Measurements from ENCODE around the gene SMIM21. TPM values are rescaled to one million over a fixed set of nuclear protein-coding genes. Genes with fewer than 3 reads are reported as not detected.

Gene SMIM21
- total RNA-seq, 1 donor from 2014 or later, result not detected

- Mint-ChIP-seq H3K4me1 (peaks cover 7% of the 10 kb centered on the region), H3K4me3 (no peak overlapping the region), H3K36me3 (no peaks in the 10 kb centered on the region), H3K27ac (no peak overlapping the region), H3K27me3 (ENCODE audit: low read depth) (peaks cover 9% of the 10 kb centered on the region), H3K9me3 (peaks cover 13% of the 10 kb centered on the region)
- TF ChIP-seq CTCF (IDR thresholded peaks at IDR 0.05; ENCODE audit: unreplicated experiment), result no peak
- no peak for DNase-seq (ENCODE audit: low spot score in 2 of 2, unreplicated experiment in 2 of 2)
Measured at GRCh38 chr18:75422341-75422910, 5.1 kb downstream of the SMIM21 start.

GRCh38 chr18:75421656-75422055 lies 5.8 kb downstream of the SMIM21 start:
- no peak for TF ChIP-seq CTCF (IDR thresholded peaks at IDR 0.05; ENCODE audit: unreplicated experiment)
- peaks cover 7% of the 10 kb centered on the region for H3K4me1 Mint-ChIP-seq
- no peak overlapping the region for H3K27ac Mint-ChIP-seq
- no peaks in the 10 kb centered on the region for H3K36me3 Mint-ChIP-seq
- DNase-seq (ENCODE audit: low spot score in 2 of 2, unreplicated experiment in 2 of 2), result no peak
- peaks cover 13% of the 10 kb centered on the region for H3K9me3 Mint-ChIP-seq
- peaks cover 3% of the 10 kb centered on the region for H3K27me3 Mint-ChIP-seq (ENCODE audit: low read depth)
- H3K4me3 Mint-ChIP-seq, result no peak overlapping the region

- TF ChIP-seq CTCF (IDR thresholded peaks at IDR 0.05; ENCODE audit: unreplicated experiment), result no peak
Measured at GRCh38 chr18:75418293-75419005, 9.1 kb downstream of the SMIM21 start.

GRCh38 chr18:75410611-75411010 lies 16.9 kb downstream of the SMIM21 start:
- Mint-ChIP-seq H3K27me3 (ENCODE audit: low read depth) (peaks cover 8% of the 10 kb centered on the region), H3K4me1 (peaks cover 17% of the 10 kb centered on the region), H3K9me3 (no peaks in the 10 kb centered on the region), H3K36me3 (no peaks in the 10 kb centered on the region), H3K27ac (no peak overlapping the region), H3K4me3 (no peak overlapping the region)
- no peak for DNase-seq (ENCODE audit: low spot score in 2 of 2, unreplicated experiment in 2 of 2)
- no peak for TF ChIP-seq CTCF (IDR thresholded peaks at IDR 0.05; ENCODE audit: unreplicated experiment)

More at GRCh38 chr18:75418293-75419005, 9.1 kb downstream of the SMIM21 start:
- Mint-ChIP-seq H3K4me3 (no peak overlapping the region), H3K36me3 (no peaks in the 10 kb centered on the region), H3K4me1 (peaks cover 7% of the 10 kb centered on the region), H3K27ac (peak overlapping the region; percentile 27), H3K9me3 (peaks cover 13% of the 10 kb centered on the region), H3K27me3 (ENCODE audit: low read depth) (peaks cover 2% of the 10 kb centered on the region)
- DNase-seq (ENCODE audit: low spot score in 2 of 2, unreplicated experiment in 2 of 2), result no peak

GRCh38 chr18:75409806-75410205 lies 17.7 kb downstream of the SMIM21 start:
- Mint-ChIP-seq H3K4me1 (peaks cover 17% of the 10 kb centered on the region), H3K27me3 (ENCODE audit: low read depth) (peaks cover 10% of the 10 kb centered on the region), H3K9me3 (no peaks in the 10 kb centered on the region), H3K4me3 (no peak overlapping the region), H3K27ac (no peak overlapping the region), H3K36me3 (no peaks in the 10 kb centered on the region)
- DNase-seq (ENCODE audit: low spot score in 2 of 2, unreplicated experiment in 2 of 2), result no peak
- TF ChIP-seq CTCF (IDR thresholded peaks at IDR 0.05; ENCODE audit: unreplicated experiment), result no peak
